Measurements from ENCODE around the gene ETFDH.
A peak's percentile ranks its signal among the peaks of the same experiment; 100 is the strongest.
"Not testable (repeated sequence)": the region's sequence is repeated elsewhere in the genome, so short reads cannot be mapped to it uniquely, and the experiment has no call there.

Gene ETFDH

GRCh38 chr4:158671915-158672806 lies at the start of gene ETFDH:
ETFDH (plus strand) TSS chr4:158672296; CDS start chr4:158672457, 161 bp downstream.
- DNase-seq, result peak; percentile 98

GRCh38 chr4:158624889-158625478 lies 47.1 kb upstream of the ETFDH start:
- no peak for DNase-seq

GRCh38 chr4:158625544-158625943 lies 46.6 kb upstream of the ETFDH start:
- no peak for DNase-seq

- no peak for DNase-seq
Observed at GRCh38 chr4:158630893-158631292, 41.2 kb upstream of the ETFDH start.

GRCh38 chr4:158636619-158637018 lies 35.5 kb upstream of the ETFDH start:
- no peak for DNase-seq

GRCh38 chr4:158644356-158644755 lies 27.7 kb upstream of the ETFDH start:
- DNase-seq, result no peak

GRCh38 chr4:158644760-158645159 lies 27.3 kb upstream of the ETFDH start:
- DNase-seq, result no peak

GRCh38 chr4:158649111-158649680 lies 22.9 kb upstream of the ETFDH start:
- no peak for DNase-seq

- no peak for DNase-seq
Observed at GRCh38 chr4:158652920-158653319, 19.2 kb upstream of the ETFDH start.

GRCh38 chr4:158656439-158656838 lies 15.7 kb upstream of the ETFDH start:
- DNase-seq, result no peak

GRCh38 chr4:158657291-158657690 lies 14.8 kb upstream of the ETFDH start:
- DNase-seq, result no peak

GRCh38 chr4:158663255-158663654 lies 8.8 kb upstream of the ETFDH start:
- DNase-seq, result not testable (repeated sequence)

- DNase-seq, result not testable (repeated sequence)
Observed at GRCh38 chr4:158663707-158664625, 8.1 kb upstream of the ETFDH start.

GRCh38 chr4:158664806-158665205 lies 7.3 kb upstream of the ETFDH start:
- no peak for DNase-seq

- no peak for DNase-seq
Observed at GRCh38 chr4:158666892-158667291, 5.2 kb upstream of the ETFDH start.

- no peak for DNase-seq
Observed at GRCh38 chr4:158667651-158668198, 4.4 kb upstream of the ETFDH start.

GRCh38 chr4:158669310-158669709 lies 2.8 kb upstream of the ETFDH start:
- DNase-seq, result no peak

- peak; percentile 77 for DNase-seq
Observed at GRCh38 chr4:158670975-158671664, 976 bp upstream of the ETFDH start.

- no peak for DNase-seq
Observed at GRCh38 chr4:158671665-158671914, 506 bp upstream of the ETFDH start, which contains the start of gene C4orf46. C4orf46 (minus strand) TSS chr4:158671887; CDS start chr4:158671801, 86 bp downstream.

- no peak for DNase-seq
Observed at GRCh38 chr4:158673633-158674032, 1.5 kb downstream of the ETFDH start.

- no peak for DNase-seq
Observed at GRCh38 chr4:158676076-158676475, 4.0 kb downstream of the ETFDH start.

GRCh38 chr4:158678767-158679166 lies 6.7 kb downstream of the ETFDH start:
- no peak for DNase-seq

Data from activated T-cell treated with anti-CD3 and anti-CD28 coated beads, Interleukin-2, amount 50 U/mL, for 48 hours (primary cell).